Raji (cell line): ENCODE data around the gene MLPH.

Experiments
- POLR2A ChIP-seq: IDR thresholded peaks from 2 replicates; pipeline ENCODE4 v1.6.1; 2011; ENCODE audit warnings: low read depth, low read length, control low read depth; ENCODE audit not compliant: insufficient read depth

The MLPH gene

GRCh38 chr2:237483018-237483731 is 3.9 kb upstream of the MLPH start:
- TF ChIP-seq POLR2A, result no peak

GRCh38 chr2:237485304-237485703 is 1.7 kb upstream of the MLPH start:
- TF ChIP-seq POLR2A, result no peak

DNA sequence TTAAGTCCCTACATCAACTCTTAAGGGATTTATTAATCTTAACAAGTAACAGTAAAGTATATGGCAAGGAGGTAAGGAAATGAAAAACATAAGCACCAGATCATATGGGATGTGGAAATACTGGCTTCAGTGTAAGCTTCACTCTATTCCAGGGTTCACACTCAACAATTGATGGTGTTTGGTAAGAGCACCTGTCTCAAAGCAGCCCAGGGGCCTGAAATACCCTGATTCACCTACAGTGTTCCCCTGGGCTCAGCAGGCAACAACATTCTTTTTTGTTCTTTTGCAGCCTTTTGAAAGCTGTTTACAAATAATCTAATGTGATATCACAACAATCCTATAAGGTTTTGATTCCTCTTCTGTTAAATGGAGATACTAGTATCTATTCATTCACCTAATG is 1.2 kb upstream of the MLPH start:
- no peak for TF ChIP-seq POLR2A

DNA sequence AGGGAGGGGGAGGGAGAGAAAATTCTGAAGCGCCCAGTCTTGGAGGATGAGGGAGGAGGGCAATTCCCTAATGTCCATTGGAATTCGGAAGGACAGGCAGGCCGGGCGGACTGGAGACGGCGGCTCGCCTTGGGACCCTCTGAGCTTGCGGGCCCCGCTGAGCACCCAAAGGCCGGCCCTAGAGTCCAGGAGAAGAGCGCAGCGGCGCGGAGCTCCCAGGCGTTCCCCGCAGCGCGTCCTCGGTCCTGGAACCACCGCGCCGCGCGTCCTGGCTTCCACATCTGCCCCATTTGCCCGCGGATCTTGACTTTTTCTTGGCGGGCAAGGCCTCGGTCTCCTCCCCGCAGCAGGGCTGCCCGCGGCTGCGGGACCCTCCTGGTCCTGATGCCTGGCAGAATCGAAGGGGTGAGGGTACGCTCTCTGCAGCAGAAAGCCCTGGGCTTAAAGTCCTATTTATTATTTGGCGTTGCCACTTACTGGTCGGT is 675 bp upstream of the MLPH start:
- TF ChIP-seq POLR2A, result no peak

- TF ChIP-seq POLR2A, result no peak
Observed at GRCh38 chr2:237487496-237487895, 445 bp downstream of the MLPH start.

DNA sequence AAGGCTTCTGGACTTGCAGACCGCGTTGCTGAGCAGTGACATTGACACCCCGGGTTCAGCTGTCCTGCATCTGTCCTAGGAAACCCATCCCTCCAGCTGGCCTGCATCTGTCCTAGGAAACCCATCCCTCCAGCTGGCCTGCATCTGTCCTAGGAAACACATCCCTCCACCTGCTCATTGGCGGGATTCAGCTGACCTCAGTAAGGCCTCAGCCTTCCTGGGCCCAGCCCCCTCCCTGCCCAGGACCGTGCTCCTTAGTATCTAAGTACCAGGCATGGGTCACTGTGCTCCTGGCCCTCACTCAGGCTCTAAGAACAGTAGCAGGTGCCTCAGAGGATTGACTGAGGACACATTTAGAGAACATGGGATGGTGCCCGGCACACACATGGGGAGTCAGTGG is 1.2 kb downstream of the MLPH start:
- no peak for TF ChIP-seq POLR2A

- TF ChIP-seq POLR2A, result no peak
Observed at GRCh38 chr2:237488901-237489860, 2.1 kb downstream of the MLPH start.

DNA sequence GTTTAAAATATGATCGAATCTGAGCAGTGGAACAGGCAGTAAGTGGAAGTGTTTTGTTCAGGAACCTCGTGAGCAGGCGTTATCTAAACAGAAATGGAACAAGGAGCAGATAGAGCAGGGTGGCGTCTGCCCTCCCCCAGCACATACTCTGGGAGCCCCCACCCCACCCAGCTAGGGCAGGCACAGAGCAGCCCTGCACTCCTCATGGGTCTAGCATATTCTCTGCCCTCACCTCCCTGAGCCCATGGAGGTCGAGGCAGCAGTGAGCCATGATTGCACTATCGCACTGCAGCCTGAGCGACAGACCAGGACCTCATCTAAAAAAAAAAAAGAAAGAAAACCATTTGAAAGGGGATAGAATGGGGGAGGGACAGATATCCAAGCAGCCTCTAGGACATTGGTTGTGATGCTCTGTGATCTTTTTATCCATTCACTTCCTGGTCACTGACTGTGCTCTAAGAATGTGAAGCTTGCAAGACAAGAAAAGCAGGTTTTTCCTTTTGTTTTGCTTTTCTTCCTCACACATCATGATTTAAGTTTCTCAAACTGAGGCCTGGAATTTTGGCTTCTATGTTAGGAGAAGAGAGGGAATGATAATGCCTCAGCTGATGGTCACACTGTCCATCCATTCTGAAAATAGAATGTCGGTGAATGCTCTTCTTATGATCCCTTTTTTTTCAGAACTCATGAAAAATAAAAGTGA is 3.1 kb downstream of the MLPH start:
- TF ChIP-seq POLR2A, result no peak

- no peak for TF ChIP-seq POLR2A
Observed at GRCh38 chr2:237490795-237491194, 3.7 kb downstream of the MLPH start.

GRCh38 chr2:237491515-237492118 is 4.6 kb downstream of the MLPH start:
- no peak for TF ChIP-seq POLR2A

GRCh38 chr2:237492137-237492890 is 5.3 kb downstream of the MLPH start:
- no peak for TF ChIP-seq POLR2A

DNA sequence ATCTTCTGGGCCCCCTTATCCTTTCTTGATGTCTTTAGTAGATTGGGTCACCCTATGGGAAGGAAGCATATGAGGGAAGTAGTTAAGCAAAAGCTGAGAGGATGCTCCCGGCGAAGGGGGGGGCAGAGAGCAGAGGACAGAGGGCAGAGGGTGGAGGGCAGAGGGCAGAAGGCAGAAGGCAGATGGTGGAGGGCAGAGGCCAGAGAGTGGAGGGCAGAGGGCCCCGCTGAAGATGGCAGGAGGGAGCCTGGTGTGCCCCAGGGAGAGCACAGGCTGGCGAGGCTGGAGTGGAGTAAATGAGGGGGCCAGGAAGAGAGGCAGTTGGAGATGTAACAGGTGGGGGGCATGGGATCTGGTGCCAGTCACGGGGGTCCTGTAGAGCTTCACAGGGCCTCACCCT is 7.0 kb downstream of the MLPH start:
- TF ChIP-seq POLR2A, result no peak

DNA sequence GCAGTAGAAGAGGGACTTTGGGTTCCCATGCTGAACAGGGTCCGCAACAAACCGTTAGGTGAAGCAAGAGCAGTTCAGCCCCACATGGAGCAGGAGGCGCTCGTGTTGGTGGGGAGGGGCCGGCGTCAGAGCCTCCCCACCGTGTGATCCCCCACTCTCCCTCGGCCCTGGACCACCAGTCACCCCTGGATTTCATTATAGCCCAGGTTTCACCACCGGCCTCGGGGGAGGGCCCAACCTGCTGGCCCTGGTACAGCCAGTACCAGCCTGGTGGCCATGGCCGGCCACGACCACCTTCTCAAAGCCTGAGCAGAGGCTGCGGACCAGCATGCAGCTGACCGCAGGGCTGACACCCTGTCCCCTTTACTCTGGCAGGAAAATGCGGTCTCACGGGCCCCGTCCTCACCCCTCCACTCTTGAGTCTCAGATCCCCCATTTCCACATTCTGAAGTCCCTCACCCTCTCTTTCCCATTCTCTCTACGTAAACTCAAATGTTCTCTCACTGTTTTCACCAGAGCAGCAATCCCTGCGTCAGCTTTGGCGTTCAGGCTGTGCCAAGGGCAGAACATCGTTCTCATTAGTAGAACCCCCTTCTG is 8.6 kb downstream of the MLPH start:
- TF ChIP-seq POLR2A, result no peak

DNA sequence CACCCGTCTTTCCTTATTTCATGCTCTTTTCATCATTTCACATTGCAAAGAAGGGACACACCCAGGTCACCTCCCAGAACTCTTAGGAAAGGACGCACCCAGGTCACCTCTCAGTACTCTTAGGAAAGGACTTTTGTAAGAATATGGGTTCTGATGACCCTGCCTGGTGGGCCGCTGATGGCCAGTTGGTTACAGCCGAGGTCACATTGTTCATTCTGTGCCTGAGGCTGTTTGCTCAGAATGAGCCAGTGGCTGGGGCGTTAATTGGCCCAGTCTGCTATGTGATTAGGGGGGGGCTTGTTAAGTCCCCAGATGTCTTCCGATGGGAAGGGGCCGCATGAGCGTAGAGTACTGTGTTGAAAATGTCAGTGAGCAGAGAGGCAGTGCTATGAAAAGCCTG is 9.4 kb downstream of the MLPH start:
- no peak for TF ChIP-seq POLR2A
